Esophagus muscularis mucosa (tissue), 4 donors: ENCODE measurements around the gene MCOLN3. TPM values are rescaled to one million over a fixed set of nuclear protein-coding genes. Genes with fewer than 3 reads are reported as not detected.

Experiments used
- DNase-seq: peaks from one replicate; pipeline ENCODE4 v3.0.0-alpha.2; 2017; ENCODE audit errors: extremely low spot score
- H3K27ac ChIP-seq, 4 donors: fragments of 200-600 bp; sonication (generic); replicated peaks in 1 of 4; 1 replicate in 3 of 4; 2 replicates in 1 of 4; pipeline ENCODE4 v1.5.1; 2016 to 2019; ENCODE audit warnings: mild to moderate bottlenecking in 1 of 4
- H3K27me3 ChIP-seq, 4 donors: fragments of 200-600 bp; sonication (generic); one replicate each; pipeline versions ENCODE4 v1.5.1 to v1.6.0; 2016 to 2019
- H3K36me3 ChIP-seq, 4 donors: fragments of 200-600 bp; sonication (generic); one replicate each; pipeline ENCODE4 v1.5.1; 2016 to 2019
- H3K4me1 ChIP-seq, 4 donors: fragments of 200-600 bp; sonication (generic); one replicate each; pipeline ENCODE4 v1.5.1; 2016 to 2019
- H3K4me3 ChIP-seq, 4 donors: fragments of 200-600 bp; sonication (generic); 1 replicate in 2 of 4; 2 replicates in 2 of 4; pipeline ENCODE4 v1.5.1; 2016 to 2019; ENCODE audit warnings: mild to moderate bottlenecking in 4 of 4, moderate library complexity in 1 of 4
- H3K9me3 ChIP-seq, 4 donors: fragments of 200-600 bp; sonication (generic); 1 replicate in 3 of 4; 2 replicates in 1 of 4; pipeline ENCODE4 v1.5.1; 2016 to 2019
- CTCF ChIP-seq, 3 experiments: fragments of 200-600 bp in 2 of 3; fragments of 450-650 bp in 1 of 3; sonication (generic) in 2 of 3; IDR thresholded peaks; one replicate each; pipeline ENCODE4 v1.5.1; 2017 to 2019; ENCODE audit warnings: antibody characterized with exemption in 3 of 3, mild to moderate bottlenecking in 2 of 3, moderate library complexity in 1 of 3
- EP300 ChIP-seq: sonication (generic); formaldehyde crosslinking; IDR thresholded peaks from one replicate; pipeline ENCODE4 v1.6.1; 2017; ENCODE audit warnings: antibody characterized with exemption
- POLR2A ChIP-seq: fragments of 450-650 bp; IDR thresholded peaks from one replicate; pipeline ENCODE4 v1.6.1; 2017; ENCODE audit warnings: antibody characterized with exemption, moderate library complexity, mild to moderate bottlenecking, low read depth
- POLR2AphosphoS5 ChIP-seq, 2 donors: sonication (generic); formaldehyde crosslinking; IDR thresholded peaks; one replicate each; pipeline ENCODE4 v1.6.1; 2017; ENCODE audit warnings: antibody characterized with exemption in 2 of 2
- WGBS: methylation state at CpG from one replicate; pipeline ENCODE4 v1.1.5; 2018; 5-methylcytosine and 5-hydroxymethylcytosine counted together
- intact Hi-C: fragments of 100-400 bp; cut with DNase I; formaldehyde crosslinking; loops from one replicate; pipeline ENCODE4 v1.15.1; 2023
- total RNA-seq, 4 donors: library from RNA; depleted of rRNA; stranded (reverse); fragments of >200 nt; gene quantifications; one replicate each; pipeline versions ENCODE4 v1.1.0 to v1.2.1, GENCODE V29; 2016

MCOLN3 gene
- total RNA-seq, 4 donors from 2014 or later: 0.65 to 2.1 (median 1.0) TPM

- H3K9me3 ChIP-seq: no peaks in the 10 kb centered on the region
- peaks cover 0 to 10% (median 10%) of the 10 kb centered on the region in 4 donors for H3K4me1 ChIP-seq
- 44% methylated on average over 1 of the region's 1 CpG for WGBS
- no peak for DNase-seq
- H3K4me3 ChIP-seq: no peak overlapping the region
- intact Hi-C loops: no loop called here
- TF ChIP-seq POLR2AphosphoS5 (IDR thresholded peaks at IDR 0.05) (no peak), CTCF (IDR thresholded peaks at IDR 0.05) (no peak)
- no peak overlapping the region for H3K27ac ChIP-seq
- no peaks in the 10 kb centered on the region for H3K36me3 ChIP-seq
- no peaks in the 10 kb centered on the region for H3K27me3 ChIP-seq
Observed at GRCh38 chr1:85058786-85059185, 10.5 kb upstream of the MCOLN3 start.

GRCh38 chr1:85058311-85058710 is 10.0 kb upstream of the MCOLN3 start:
- 63% methylated on average over 1 of the region's 1 CpG for WGBS
- Histone ChIP-seq H3K9me3 (no peaks in the 10 kb centered on the region), H3K27me3 (no peaks in the 10 kb centered on the region), H3K27ac (no peak overlapping the region), H3K4me1 (peaks cover 0 to 10% (median 10%) of the 10 kb centered on the region in 4 donors), H3K36me3 (no peaks in the 10 kb centered on the region), H3K4me3 (no peak overlapping the region)
- intact Hi-C loops: no loop called here
- no peak for DNase-seq
- TF ChIP-seq POLR2AphosphoS5 (IDR thresholded peaks at IDR 0.05): no peak
- no peak for TF ChIP-seq CTCF (IDR thresholded peaks at IDR 0.05)
- no peak for TF ChIP-seq POLR2A
- TF ChIP-seq EP300: no peak

GRCh38 chr1:85054664-85055063 is 6.4 kb upstream of the MCOLN3 start:
- Histone ChIP-seq H3K27ac (no peak overlapping the region), H3K4me1 (no peaks in the 10 kb centered on the region), H3K9me3 (no peaks in the 10 kb centered on the region), H3K36me3 (no peaks in the 10 kb centered on the region), H3K4me3 (no peak overlapping the region), H3K27me3 (peaks cover 0 to 19% (median 1%) of the 10 kb centered on the region in 4 donors)
- WGBS: 58% methylated on average over 4 of the region's 4 CpGs
- intact Hi-C loops: no loop called here
- no peak for DNase-seq
- TF ChIP-seq EP300: no peak
- TF ChIP-seq POLR2AphosphoS5 (IDR thresholded peaks at IDR 0.05): no peak
- TF ChIP-seq CTCF (IDR thresholded peaks at IDR 0.05): no peak
- TF ChIP-seq POLR2A: no peak

- no peaks in the 10 kb centered on the region for H3K9me3 ChIP-seq
- H3K27me3 ChIP-seq: peaks cover 5 to 63% (median 22%) of the 10 kb centered on the region in 4 donors
- no peak overlapping the region for H3K4me3 ChIP-seq
- DNase-seq: no peak
- WGBS: 35% methylated on average over 11 of the region's 11 CpGs
- no peak overlapping the region for H3K27ac ChIP-seq
- intact Hi-C loops: no loop called here
- no peaks in the 10 kb centered on the region for H3K36me3 ChIP-seq
- peaks cover 15 to 18% (median 17%) of the 10 kb centered on the region in 4 donors for H3K4me1 ChIP-seq
- TF ChIP-seq POLR2A: no peak
- TF ChIP-seq CTCF (IDR thresholded peaks at IDR 0.05): no peak
- no peak for TF ChIP-seq EP300
- no peak for TF ChIP-seq POLR2AphosphoS5 (IDR thresholded peaks at IDR 0.05)
Observed at GRCh38 chr1:85049735-85050166, 1.5 kb upstream of the MCOLN3 start.
